AG10803 (cell line): ENCODE measurements around the gene ST7.

Experiments
- DNase-seq: peaks from one replicate; pipeline ENCODE4 v3.0.0; 2010; ENCODE audit warnings: low read depth
- H3K4me3 ChIP-seq: 2 replicates; pipeline ENCODE4 v1.5.1; 2011; ENCODE audit warnings: mild to moderate bottlenecking, low read length, control low read depth
- CTCF ChIP-seq: conservative IDR thresholded peaks from 2 replicates; pipeline ENCODE4 v1.5.1; 2011; ENCODE audit warnings: mild to moderate bottlenecking, low read length, control low read depth, inconsistent platforms

ST7 gene

GRCh38 chr7:117195361-117196029, 242.2 kb downstream of the ST7 start:
- H3K4me3 ChIP-seq, result no peak overlapping the region
- no peak for TF ChIP-seq CTCF
- no peak for DNase-seq

DNA sequence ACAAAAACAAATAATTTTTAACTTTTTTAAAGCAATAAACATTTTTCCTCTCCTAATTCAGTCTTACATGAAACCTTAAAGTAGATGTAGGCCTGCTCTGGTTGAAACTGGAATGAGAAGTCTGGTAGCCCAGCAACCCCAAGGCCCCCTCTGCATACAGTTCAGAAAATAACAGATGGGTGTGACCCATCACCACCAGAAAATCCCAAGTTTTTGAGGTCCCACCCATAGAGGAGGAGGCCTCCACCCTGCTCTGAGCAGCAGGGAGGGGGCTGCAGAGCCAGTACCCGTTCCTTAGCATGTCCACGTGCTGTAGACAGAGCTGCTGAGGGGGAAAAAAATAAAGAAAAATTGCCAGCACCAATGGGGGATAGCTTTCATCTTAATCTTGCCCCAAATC, 246.8 kb downstream of the ST7 start:
- no peak for DNase-seq
- no peak overlapping the region for H3K4me3 ChIP-seq
- TF ChIP-seq CTCF, result no peak

GRCh38 chr7:117200786-117201458, 247.6 kb downstream of the ST7 start:
- no peak overlapping the region for H3K4me3 ChIP-seq
- no peak for DNase-seq
- no peak for TF ChIP-seq CTCF

DNA sequence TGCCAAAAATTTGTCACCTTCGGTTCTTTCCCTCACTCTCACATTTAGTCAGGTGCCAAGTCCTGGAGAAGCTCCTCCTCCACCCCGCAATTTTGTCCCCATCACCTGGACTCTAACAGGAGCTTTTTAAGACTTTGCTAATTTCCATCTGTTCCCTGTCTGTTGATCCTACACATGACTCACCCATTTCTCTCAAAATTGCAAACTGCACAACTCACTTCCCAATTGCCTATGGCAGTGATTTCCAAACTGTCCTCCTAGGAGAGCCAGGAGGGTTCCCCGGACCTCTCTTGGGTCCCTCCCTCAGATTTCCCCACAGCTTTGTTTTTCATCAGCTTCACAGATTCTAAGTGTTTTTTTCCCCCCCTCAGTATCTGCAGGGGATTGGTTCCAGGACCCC, 249.2 kb downstream of the ST7 start:
- TF ChIP-seq CTCF, result no peak
- H3K4me3 ChIP-seq, result no peak overlapping the region
- DNase-seq, result peak; percentile 50

GRCh38 chr7:117203205-117203604, 249.9 kb downstream of the ST7 start:
- DNase-seq, result no peak
- no peak for TF ChIP-seq CTCF
- no peak overlapping the region for H3K4me3 ChIP-seq

DNA sequence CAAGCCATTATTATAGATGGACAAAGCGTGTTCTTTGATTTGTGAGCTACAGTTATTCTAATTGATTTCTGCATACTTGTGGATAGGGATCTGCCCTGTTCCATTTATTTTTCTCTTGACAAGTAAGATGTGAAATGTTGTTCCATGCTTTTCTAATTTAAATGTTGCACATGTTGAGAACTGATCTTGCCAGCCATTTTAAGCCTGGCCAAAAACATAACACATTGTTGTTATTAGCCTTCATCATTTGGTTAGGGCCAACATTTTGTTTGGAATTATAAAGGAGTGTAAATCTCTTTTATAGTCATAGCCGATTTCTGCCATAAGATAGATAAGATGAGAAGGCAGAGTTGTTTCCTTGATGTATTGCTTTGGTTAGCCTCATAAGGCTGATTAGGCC, 252.6 kb downstream of the ST7 start:
- peak; percentile 72 for DNase-seq
- H3K4me3 ChIP-seq, result no peak overlapping the region
- no peak for TF ChIP-seq CTCF

DNA sequence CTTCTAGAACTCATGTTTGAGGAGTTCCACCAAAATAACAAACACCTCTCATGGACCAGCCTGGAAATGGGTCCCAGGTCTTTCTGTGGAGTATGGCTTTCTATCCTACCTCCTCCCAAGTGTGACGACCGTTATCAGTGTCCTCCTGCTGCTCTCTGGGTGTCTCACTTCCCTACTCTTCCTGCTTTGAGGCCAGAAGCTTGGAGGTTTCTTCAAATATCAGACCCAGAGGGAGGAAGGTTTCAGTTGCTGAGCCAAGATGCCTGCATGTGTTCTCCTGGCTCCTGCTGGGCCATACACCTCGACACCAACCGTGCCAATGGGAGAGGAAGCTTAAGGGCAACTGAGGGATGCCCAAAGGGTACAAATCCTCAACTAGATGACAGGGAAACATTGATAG, 255.0 kb downstream of the ST7 start:
- DNase-seq, result no peak
- no peak for TF ChIP-seq CTCF
- H3K4me3 ChIP-seq, result no peak overlapping the region
